D341Med (cell line): ENCODE measurements around the gene ALK.

Experiments used
- DNase-seq: peaks from one replicate; pipeline ENCODE4 v3.0.0; 2012; ENCODE audit warnings: low spot score

The ALK gene

DNA sequence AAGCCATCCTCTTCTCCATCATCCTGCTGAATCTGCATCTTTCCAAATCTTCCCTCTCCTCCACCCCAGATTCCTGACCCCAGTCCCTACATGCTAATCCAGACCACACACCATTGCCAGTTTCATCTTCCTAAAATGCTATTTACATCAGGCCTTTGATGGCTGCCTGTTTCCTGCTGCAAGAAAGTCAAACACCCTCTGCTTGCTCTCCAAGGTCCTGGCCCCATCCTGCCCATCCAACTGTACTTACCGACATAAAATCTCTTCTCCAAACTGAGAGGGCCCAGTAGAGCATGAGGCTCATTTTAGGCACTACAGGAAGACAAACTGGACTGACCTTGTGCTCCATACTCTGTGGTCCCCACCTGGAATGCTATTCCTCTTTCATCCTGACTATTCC, 19.0 kb downstream of the ALK start:
- DNase-seq, result no peak

GRCh38 chr2:29900971-29901633, 20.3 kb downstream of the ALK start:
- no peak for DNase-seq

- no peak for DNase-seq
These were observed 22.4 kb downstream of the ALK start for GRCh38 chr2:29898999-29899398.

- no peak for DNase-seq
These were observed 26.4 kb downstream of the ALK start for GRCh38 chr2:29894822-29895614.

DNA sequence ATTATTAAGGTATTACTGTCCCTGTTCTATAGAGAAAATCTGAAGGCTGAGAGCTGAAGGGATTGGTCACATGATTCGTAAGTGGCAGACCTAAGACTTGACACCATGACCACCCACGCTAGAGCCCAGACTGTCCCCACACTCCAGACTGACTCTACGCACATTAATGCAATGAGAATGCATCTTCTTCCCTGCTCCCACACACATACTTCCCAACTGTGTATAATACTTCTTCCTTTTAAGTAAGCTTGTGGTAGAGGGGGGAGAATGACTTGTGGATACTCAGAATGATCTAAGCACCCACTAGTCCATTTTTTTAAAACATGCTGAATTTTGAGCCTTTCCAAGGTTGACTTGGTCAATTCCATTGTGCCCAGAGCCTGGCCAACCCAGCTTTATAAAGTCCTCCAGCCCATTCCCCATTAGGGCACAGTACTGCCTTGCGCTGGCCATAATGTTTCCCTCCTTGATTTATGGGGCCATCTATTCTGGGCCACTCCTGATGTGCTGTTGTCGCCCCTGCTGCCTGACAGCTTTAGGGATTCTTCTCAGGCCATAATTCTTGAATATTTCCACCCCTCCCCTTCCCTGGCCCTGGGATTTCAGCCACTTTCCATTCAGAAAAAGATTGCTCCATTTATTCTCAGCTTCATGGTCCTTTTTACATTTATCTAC, 28.7 kb downstream of the ALK start:
- DNase-seq, result no peak

DNA sequence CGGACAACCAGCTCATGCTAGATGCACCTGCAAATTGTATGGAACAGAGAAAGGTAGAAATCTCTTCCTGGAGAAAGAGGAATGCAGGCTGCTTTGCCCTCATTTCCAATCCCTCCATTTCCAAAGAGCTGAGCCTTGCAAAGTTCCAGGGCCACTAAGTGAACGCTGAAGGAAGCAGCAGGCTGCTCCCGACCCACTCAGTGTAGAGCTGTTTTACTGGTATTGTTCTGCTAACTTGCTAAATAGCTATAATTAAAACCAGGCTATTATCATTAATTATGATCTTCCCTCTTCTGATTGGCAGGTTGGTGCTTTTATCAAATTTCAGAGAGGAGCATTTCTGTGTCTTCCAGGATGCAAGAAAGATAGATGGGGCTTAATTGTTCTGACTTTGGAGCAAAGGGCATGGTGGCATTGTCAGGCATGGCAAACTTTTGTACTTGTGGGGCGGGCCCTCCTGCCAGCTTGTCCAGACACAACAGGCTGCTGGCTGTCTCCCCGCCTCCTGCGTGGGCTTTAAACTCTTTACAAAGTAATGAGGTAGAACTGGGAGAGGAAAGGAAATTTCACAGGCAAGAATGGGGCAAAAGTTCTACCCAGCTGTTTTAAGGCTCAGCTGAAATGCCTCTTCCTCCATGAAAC, 40.2 kb downstream of the ALK start:
- DNase-seq, result no peak

- no peak for DNase-seq
These were observed 41.3 kb downstream of the ALK start for GRCh38 chr2:29880084-29880483.

GRCh38 chr2:29879456-29879855, 41.9 kb downstream of the ALK start:
- no peak for DNase-seq

GRCh38 chr2:29878898-29879297, 42.5 kb downstream of the ALK start:
- DNase-seq, result no peak

- DNase-seq, result no peak
These were observed 45.0 kb downstream of the ALK start for GRCh38 chr2:29876374-29876773.

GRCh38 chr2:29874745-29875144, 46.6 kb downstream of the ALK start:
- no peak for DNase-seq

- DNase-seq, result no peak
These were observed 48.5 kb downstream of the ALK start for GRCh38 chr2:29872870-29873269.

DNA sequence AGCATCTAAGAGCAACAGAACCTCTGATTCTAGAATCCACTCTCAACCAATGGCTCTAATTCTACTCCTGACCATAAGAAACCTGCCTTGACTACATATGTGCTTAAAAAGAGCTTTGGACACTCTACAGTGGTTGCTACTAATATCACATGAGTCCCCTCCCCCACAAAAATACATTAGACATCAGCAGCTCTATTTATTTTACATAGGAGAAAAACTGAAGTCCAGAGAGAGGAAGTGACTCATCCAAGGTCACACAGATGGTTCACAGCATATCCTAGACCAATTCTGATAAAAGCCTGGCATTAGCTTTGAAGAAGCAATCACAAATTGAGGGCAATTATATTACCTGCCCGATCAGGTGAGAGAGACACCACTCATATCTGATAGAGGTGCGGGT, 49.8 kb downstream of the ALK start:
- no peak for DNase-seq

DNA sequence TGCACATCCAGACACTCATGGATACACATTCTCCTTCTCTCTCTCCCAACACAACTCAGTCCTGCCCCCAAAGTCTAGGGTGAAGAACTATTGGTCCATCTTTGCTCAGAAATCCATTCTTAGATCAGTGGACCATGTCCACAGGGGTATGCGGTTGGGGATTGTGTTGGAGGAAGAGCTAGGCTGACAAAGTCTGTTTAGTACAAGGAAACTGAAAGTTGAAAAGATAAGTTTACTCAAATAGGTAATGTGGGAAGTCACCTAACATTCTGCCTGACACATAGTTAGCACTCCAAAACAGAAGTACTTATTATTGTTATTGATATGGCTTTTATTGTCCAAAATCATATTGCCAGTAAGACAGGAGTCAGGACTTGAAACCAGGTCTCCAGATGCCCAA, 55.9 kb downstream of the ALK start:
- DNase-seq, result no peak

DNA sequence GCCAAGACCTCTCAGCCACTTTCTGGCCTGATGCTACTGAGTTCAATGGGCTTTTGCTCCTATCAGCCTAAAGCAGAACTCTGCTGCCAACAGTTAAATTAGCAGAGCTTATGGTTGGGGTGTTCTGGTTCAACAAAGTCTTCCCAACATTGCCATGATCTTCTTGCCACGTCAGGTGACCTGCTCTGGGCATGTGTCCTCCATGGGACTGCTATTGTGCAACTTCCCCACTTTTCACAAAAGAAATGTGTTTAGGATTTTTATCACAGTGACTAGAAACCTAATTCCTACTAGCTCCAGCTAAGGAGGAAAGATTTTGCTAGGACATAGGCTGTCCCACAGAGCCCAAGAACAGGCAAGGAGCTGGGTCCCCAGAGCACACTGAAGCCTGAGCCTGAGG, 56.4 kb downstream of the ALK start:
- DNase-seq, result no peak

DNA sequence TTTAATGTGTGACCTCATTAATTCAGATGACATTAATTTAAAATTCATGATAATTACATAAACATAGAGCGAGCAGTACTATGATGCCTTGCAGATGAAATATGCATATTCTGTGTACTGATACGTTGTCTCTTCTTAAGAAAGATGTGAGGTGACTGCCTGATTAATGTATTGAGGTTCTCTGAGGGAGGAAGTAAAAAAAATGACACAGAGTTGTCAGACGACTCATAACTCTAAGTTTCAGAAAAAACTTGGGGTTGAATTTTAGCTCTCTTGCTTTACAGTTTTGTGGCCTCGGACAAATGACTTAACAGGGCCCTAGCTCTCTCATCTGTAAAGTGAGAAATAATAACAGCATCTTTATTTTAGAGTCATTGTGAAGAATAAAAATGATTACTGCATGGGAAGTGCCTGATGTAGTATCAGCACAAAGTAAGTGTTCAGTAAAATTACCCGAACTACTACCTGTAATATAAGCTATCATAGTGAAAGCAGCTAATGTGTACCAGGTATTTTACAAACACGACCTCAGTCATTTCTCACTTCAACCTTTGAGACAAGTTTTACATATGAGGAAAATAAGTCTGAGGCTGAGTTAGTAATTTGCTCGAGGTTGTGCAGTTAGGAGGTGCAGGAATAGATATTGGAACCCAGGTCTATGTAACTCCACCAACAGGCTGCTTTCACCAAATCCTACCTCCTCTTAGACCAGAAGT, 65.3 kb downstream of the ALK start:
- no peak for DNase-seq

GRCh38 chr2:29850794-29851193, 70.6 kb downstream of the ALK start:
- DNase-seq, result no peak

DNA sequence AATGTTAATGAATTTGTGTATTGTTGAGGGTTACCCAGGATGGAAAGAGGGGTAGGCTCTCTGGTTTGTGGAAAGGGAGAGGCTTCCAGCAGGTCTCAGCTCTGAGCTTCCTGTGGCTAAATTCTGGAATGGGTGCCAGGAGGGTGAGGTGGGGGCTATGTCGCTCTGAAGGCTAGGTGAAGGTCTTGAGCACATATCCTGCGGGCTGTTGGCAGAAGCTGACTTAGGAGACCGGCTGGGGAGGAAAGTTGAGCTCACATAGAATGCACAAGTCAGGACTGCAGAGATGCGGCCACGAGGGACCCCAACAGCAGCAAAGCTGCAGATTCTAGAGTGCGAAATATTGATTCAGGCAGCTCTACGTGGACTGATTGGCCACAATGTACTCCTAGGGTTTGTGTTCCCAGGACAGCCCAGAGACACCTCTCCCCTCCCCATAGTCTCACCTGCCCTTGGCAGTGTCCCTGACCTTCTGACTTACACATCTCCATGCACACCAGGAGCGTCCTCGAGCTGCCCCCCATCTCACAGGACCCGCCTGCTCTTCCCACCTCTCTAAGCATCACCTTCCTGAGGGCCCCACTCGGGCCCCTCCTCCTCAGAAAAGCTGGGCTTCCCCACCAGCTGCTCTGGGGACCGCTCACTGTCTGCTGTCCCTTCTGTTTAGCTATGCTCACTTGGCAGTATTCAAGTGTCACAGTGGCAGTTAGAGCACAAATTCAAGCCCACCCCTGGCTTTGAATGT, 72.6 kb downstream of the ALK start:
- no peak for DNase-seq

GRCh38 chr2:29847886-29848285, 73.5 kb downstream of the ALK start:
- peak; percentile 77 for DNase-seq

DNA sequence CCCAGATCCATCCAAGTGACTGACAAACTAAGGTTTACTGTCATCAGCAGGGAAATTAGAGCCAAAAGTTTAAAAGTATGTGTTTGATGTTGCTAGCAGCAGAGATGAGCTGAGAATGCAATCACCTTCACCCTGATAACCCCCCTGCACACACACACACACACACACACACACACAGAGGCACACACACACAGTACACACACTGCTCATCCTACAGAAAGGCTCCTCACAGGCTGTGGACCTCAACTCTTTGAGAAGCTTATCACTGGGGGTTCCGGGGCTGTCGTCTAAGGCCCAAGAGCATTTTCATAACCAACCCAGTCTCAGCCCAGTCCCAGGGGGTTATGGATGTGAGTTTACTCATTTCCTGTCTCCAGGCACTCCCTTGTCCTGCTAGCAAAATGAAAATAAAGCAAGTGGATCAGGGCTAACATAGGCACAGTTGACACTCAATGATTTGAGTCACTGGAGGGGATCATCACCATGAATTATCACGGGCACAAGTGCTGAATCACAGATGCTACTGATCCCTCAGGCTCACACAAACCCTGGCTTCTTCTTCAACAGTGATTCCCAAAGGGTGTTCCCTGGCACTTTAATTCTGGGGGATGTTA, 76.6 kb downstream of the ALK start:
- DNase-seq, result no peak
